ENCODE results near the gene FAM107B.

The FAM107B gene

DNA sequence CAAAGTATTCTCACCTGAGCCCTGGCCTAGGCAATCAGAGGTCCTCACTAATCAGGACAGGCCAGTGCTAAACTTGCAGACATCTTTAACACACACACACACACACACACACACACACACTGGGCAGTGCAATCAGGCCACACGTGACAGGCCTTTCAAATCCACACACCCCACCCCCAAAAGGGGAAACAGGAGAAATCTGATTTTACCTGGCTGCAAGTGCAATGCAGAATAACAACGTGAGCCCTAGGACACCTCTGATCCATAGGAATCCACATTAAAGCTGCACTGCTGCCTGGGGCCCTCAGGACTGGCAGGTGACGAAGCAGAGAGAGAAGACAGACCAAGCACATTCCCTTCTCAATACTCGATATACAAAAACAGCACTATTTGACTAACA is 218.9 kb downstream of the FAM107B start:
- TF ChIP-seq CTCF (conservative IDR thresholded peaks at IDR 0.05) = no peak
- H3K27ac ChIP-seq = no peak overlapping the region

- no peak for TF ChIP-seq CTCF (conservative IDR thresholded peaks at IDR 0.05)
- H3K27ac ChIP-seq = no peak overlapping the region
Measured at GRCh38 chr10:14554491-14555205, 220.0 kb downstream of the FAM107B start.

DNA sequence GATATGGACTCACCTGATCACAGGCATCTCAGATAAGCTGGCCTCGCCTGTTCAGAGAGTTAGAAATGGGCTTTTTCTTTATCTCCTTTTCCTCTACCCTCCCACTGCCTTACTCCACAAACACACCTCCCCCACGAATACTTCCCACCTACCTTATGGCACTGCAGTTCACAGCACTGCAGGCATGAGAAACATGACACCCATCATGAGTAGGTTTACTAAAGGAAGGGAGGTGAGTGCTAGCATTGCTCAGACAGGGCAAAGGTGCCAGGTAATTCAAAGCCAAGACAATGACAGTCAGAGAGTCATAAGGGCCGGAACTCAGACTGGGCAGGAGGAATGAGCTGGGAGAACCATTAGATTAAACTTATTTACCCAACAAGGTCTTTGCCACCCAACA is 220.6 kb downstream of the FAM107B start:
- TF ChIP-seq CTCF (conservative IDR thresholded peaks at IDR 0.05) = no peak
- no peak overlapping the region for H3K27ac ChIP-seq

- H3K27ac ChIP-seq = no peak overlapping the region
Measured at GRCh38 chr10:14553448-14553847, 221.2 kb downstream of the FAM107B start.

GRCh38 chr10:14552015-14552414 is 222.7 kb downstream of the FAM107B start:
- TF ChIP-seq CTCF (conservative IDR thresholded peaks at IDR 0.05) = no peak
- H3K27ac ChIP-seq = no peak overlapping the region

More at GRCh38 chr10:14553448-14553847, 221.2 kb downstream of the FAM107B start:
- no peak for TF ChIP-seq CTCF (conservative IDR thresholded peaks at IDR 0.05)

- no peak for TF ChIP-seq CTCF (conservative IDR thresholded peaks at IDR 0.05)
- no peak overlapping the region for H3K27ac ChIP-seq
Measured at GRCh38 chr10:14550471-14550981, 224.2 kb downstream of the FAM107B start.

- TF ChIP-seq CTCF (conservative IDR thresholded peaks at IDR 0.05) = no peak
Measured at GRCh38 chr10:14549496-14549895, 225.2 kb downstream of the FAM107B start.

More at GRCh38 chr10:14549496-14549895, 225.2 kb downstream of the FAM107B start:
- H3K27ac ChIP-seq = no peak overlapping the region

Measured in VCaP (cell line).